Measurements from ENCODE around the gene GRPEL1.

GRPEL1 gene

GRCh38 chr4:7061815-7062214 lies 6.0 kb downstream of the GRPEL1 start:
- no peak for DNase-seq

GRCh38 chr4:7060346-7061150 lies 7.3 kb downstream of the GRPEL1 start:
- DNase-seq = no peak

- no peak for DNase-seq
These were observed 8.2 kb downstream of the GRPEL1 start for GRCh38 chr4:7059662-7060061.

- DNase-seq = no peak
These were observed 9.1 kb downstream of the GRPEL1 start for GRCh38 chr4:7058792-7059191.

GRCh38 chr4:7055990-7056325 lies 11.9 kb downstream of the GRPEL1 start:
- no peak for DNase-seq

GRCh38 chr4:7055111-7055989 lies 12.5 kb downstream of the GRPEL1 start:
- no peak for DNase-seq

DNA sequence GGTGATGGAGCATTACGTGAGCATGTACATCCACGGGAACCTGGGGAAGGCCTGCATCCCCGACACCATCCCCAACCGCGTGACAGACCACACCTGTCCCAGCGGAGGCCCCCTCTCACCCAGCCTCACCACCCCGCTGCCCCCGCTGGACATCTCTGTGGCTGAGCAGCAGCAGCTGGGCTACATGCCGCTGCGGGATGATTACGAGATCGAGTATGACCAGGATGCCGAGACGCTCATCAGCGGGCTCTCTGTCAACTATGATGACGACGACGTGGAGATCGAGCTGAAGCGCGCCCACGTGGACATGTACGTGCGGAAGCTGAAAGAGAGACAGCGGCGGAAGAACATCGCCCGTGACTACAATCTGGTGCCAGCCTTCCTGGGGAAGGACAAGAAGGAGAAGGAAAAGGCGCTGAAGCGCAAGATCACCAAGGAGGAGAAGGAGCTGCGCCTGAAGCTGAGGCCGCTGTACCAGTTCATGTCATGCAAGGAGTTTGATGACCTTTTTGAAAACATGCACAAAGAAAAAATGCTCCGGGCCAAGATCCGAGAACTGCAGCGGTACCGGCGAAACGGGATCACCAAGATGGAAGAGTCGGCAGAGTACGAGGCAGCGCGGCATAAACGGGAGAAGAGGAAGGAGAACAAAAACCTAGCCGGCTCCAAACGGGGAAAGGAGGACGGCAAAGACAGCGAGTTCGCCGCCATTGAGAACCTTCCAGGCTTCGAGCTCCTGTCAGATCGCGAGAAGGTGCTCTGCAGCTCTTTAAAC lies 13.6 kb downstream of the GRPEL1 start:
- DNase-seq = no peak

DNA sequence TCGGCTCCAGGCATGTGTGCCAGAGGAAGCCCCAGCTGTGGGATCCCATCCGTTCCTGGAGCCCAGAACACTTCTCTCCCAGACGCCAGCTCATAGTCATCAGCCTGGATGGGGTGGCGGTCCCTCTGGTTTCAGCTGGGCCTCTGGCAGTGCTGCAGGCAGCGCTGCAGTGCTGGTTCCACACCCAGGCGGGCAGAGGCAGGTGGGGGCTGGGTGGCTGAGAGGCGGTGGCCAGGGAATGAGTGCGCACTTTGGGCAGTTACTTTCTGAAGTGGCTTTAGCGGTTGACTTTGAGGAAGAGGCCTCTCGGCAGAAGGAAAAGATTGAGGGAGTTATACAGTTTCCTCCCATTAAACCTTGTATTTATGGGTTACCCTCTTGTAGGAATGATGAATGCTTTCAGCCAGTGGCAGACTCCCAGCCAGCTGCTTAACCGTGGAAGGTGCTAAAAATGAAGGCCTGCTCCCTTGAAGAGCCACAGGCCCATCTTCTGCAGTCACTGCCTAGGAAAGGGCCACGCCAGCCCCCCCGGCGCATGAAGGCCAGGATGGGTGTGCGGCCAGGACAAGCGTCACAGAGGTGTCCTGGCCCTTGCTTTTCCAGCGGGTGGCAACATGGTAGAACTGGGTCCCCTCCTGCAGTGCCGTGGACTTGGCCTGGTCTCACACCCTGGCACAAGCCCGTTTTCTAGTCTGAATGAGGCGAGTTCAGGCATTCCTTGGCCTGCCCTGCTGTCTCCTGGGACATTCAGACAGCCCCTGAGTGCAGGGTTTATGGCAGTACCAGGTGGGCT lies 14.7 kb downstream of the GRPEL1 start:
- no peak for DNase-seq

DNA sequence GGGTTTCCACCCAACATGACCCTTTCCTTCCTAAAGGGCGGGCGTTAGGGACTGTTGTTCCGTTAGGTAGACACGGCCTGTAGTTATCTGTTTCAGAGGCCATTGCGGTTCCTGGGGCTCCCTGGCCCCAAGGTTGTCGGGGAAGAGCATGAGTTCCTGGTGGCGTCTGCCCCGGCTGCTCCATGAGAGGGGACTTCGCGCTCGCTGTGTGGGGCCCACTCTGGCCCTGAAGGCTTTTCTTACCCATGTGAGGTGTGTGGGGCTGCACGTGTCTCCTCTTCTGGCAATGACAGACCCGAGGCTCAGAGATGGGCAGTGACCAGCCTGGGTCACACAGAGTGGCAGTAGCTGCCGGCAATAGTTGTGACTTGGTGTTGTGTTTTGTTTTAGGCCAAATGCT lies 15.6 kb downstream of the GRPEL1 start:
- DNase-seq = no peak

DNA sequence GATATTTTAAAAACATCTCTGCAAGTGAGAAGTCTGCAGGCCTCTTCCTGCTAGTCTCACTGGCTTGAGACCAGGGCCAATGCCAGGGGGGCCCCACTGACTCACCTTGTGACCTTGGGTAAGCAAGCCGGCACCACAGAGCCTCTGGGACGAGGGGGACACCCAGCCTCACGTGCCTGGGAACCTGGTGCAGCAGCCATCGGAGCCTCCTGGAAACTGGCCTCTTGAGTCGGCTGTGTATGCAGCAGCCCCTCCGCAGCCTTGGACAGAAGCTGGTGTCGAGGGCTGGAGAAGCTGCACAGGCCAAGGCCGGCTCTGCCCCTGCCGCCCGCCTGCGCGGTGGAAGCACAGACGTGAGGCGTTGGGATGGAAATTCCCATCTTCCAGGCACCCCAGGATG lies 16.0 kb downstream of the GRPEL1 start:
- DNase-seq = no peak

DNA sequence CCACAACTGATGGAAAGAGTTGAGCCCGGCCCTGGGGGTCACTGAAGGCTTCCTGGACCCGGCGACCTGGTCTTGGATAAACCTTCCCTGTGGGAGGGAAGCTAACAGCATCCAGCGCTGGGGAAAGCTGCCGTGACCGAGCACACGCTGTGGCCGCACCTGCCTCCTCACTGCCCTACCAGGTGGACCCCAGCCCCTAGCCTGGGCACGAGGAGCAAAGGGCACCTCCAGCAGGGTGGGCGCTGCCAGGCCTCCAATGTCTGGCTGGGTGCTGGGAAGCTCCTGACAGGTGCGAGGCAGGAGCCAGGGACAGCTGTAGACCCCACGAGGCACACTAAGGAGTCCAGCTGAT lies 16.7 kb downstream of the GRPEL1 start:
- no peak for DNase-seq

DNA sequence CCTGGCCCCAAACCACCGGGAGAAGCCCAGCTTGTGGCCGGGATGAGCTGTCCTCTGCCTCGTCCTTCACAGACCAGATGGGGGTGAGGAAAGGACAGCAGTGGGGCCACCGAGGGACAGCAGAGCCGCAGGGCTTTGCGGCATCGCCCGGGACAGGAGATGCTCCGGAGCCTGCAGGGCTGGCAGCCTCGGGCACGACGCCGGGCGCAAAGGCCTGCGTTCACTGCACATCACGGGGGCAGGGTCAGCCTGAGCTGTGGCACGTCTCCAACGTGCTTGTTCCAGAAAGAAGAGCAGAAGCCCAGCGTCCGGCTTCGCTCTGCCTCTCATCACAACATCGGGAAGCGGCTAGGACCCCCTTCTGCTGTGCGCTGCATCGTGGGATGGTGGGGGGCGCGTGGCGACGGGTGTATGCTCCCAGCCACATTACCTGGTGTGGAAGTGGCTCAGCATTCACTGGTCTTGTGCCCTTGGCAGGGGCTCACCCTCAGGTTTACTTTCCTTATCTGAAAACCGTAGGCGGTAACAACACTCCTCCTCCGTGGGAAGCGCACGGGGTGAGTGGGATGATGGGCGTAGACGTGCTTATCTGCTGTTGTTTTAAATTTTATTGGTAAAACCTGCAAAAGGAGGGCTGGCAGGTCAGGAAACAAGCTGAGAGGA lies 17.3 kb downstream of the GRPEL1 start:
- DNase-seq = no peak

DNA sequence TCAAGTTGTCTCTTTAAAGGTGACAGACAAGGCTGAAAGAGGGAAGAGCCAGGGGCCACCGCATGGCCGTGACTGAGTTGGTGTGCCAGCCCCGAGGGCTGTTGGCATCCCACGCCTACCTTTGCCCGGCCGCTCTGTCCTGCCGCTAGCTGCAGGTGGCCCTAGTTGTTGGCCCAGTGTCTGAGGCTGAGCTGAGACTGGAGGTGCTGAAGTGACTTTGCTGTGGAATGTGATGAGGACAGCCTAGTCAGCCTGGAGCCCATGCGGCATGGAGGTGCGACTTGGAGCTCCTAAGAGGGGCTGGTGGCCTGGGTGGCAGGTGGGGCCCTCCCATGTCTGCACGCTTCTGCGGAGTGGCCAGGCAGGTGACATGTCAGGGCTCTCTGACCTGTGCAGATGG lies 18.1 kb downstream of the GRPEL1 start:
- no peak for DNase-seq

GRCh38 chr4:7049295-7049694 lies 18.6 kb downstream of the GRPEL1 start:
- DNase-seq = no peak

DNA sequence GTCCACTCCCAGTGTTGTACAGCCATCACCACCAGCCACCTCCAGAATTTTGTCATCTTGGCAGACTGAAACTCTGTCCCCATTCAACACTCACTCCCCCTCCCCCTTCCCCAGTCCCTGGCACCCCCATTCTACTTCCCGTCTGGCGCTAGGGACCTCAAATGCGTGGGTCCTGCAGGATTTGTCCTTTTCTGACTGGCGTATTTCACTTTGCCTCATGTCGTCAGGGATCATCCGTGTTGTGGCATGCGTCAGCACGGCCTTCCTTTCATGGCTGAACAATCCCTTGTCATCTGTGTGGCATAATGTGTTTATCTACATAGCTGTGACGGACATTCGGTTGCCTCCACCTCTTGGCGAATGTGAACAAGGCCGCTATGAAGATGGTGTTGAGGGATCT lies 19.2 kb downstream of the GRPEL1 start:
- no peak for DNase-seq

- DNase-seq = no peak
These were observed 20.9 kb downstream of the GRPEL1 start for GRCh38 chr4:7046971-7047370.

DNA sequence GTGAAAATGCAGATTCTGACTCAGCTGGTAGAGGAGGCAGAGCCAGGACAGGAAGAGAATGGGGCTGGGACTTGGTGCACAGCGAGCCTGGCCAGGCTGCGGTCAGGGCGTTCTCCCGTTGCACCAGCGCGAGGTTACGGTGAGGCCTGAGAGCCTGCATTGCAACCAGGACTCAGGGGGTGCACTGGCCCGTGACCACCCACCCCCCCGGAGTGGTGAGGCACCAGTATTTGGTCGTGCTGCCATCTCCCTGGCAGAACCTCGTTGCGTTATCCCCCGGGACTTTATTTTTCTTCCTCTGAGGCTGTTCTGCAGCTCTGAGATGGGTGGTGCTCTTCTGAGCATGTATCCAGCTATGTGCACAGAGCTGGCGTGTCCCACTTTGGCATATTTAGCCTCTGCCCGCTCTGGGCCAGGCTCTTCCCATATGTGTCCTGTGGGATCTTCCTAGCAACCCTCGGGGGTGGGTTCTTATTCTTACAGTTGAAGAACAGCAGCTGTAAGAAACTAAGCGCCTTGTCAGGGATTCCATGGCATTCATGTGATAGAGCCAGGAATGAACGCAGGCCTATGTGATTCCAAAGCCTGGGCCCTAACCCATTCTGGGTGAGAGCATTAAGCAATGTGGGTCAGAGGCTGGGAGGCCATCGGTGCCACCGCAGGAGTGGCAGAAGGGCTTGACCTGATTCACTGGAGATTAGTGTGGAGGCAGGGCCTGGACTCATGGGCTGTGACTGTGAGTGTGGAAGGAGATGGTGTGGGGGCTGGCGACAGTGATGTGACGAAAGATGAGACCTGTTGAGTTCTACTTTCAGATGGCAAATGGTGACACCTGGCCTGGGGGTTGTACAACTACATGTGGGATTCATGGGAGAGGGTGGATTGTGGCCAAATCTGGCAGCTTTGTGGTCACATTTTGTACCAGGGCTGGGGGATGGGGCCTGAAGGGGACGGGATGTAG lies 21.6 kb downstream of the GRPEL1 start:
- no peak for DNase-seq

DNA sequence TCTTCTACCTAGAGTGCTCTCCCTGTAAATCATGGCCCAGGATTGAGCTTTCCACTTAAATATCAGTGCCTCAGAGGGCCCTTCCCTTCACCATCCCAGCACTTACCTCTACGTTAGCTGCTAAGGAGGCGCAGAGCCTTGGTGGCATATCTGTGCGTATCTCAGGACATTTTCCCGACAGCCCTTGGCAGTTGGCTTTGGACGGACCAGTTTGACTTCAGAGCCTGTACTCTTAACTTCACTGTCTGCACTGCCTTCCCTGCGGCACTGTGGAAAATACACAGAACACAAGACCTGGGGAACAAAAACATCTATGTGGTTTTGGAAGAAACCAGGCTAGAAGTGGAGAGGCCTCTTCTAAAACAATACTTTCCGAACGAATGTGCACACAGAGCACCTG lies 22.3 kb downstream of the GRPEL1 start:
- DNase-seq = no peak

DNA sequence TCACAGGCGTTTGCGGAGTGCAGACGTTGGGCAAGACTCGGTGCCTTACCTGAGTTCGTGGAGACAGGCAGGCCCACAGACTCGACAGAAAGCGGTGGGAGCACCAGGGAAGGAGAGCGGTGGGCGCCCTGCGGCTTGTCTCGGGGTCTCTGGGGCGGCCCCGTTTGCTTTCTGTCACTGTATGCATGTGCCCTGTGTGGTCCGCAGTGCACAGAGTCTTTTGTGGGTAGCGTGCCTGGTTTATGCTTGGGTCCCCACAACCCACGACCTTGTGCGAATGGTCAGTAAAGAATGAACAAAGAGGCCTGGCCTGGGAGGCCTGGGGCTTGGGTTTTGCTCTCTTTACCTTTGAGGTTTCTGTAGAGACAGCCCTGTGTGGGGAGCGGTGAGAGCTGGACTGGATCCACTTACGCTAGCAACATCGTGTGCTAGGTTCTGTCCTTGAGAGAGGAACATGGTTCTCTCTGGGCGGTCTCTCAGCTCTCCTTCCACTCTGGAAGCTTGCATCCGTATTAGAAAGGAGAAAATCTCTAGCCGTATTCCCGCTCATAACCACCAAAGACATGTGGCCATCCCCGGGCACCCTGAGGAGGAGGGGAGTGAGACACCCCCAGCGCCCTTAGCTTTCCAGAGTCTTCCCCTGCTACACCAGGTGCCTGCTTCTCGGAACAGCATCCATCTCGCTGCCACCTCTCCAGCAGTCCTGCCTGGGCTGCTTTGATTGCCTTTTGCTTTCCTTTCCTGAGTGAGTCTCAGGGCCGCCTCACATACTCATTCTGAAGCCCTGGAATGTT lies 23.5 kb downstream of the GRPEL1 start:
- no peak for DNase-seq

Measured in NCI-H2029 treated with DMSO at 0.1 percent for 48 hours (cell line).